Upper lobe of left lung (tissue), 6 donors: ENCODE data around the gene EXTL1. TPM values are rescaled to one million over a fixed set of nuclear protein-coding genes. Genes with fewer than 3 reads are reported as not detected.
A peak's percentile ranks its signal among the peaks of the same experiment; 100 is the strongest.

ENCODE experiments used
- ATAC-seq, 2 donors: fragments of 200-7000 bp; cut with Tn5 transposase; one replicate each; pipeline ENCODE4 v1.9.1; 2022; ENCODE audit warnings: mild to moderate bottlenecking in 2 of 2, moderate library complexity in 2 of 2; ENCODE audit not compliant: low FRiP score in 2 of 2
- DNase-seq, 2 donors: peaks; one replicate each; pipeline ENCODE4 v3.0.0-alpha.2; 2019 to 2020
- H3K27ac ChIP-seq, 4 donors: fragments of 200-600 bp; sonication (generic); one replicate each; pipeline ENCODE4 v1.5.1; 2016 to 2019
- H3K27me3 ChIP-seq, 4 donors: fragments of 200-600 bp; sonication (generic); one replicate each; pipeline ENCODE4 v1.5.1; 2017 to 2019
- H3K36me3 ChIP-seq, 4 donors: fragments of 200-600 bp; sonication (generic); one replicate each; pipeline ENCODE4 v1.5.1; 2016 to 2019
- H3K4me1 ChIP-seq, 4 donors: fragments of 200-600 bp; sonication (generic); one replicate each; pipeline ENCODE4 v1.5.1; 2018 to 2019
- H3K4me3 ChIP-seq, 4 donors: fragments of 200-600 bp; sonication (generic); one replicate each; pipeline ENCODE4 v1.5.1; 2017 to 2019; ENCODE audit warnings: mild to moderate bottlenecking in 2 of 4, moderate library complexity in 1 of 4
- H3K9me3 ChIP-seq, 4 donors: fragments of 200-600 bp; sonication (generic); one replicate each; pipeline ENCODE4 v1.5.1; 2018 to 2019
- EP300 ChIP-seq, 4 donors: sonication (generic); formaldehyde crosslinking; IDR thresholded peaks; one replicate each; pipeline ENCODE4 v1.5.1; 2017; ENCODE audit warnings: antibody characterized with exemption in 4 of 4, control low read depth in 2 of 4
- POLR2A ChIP-seq, 4 donors: fragments of 450-650 bp; IDR thresholded peaks; one replicate each; pipeline ENCODE4 v1.5.1; 2016 to 2017; ENCODE audit warnings: antibody characterized with exemption in 4 of 4, mild to moderate bottlenecking in 2 of 4
- POLR2AphosphoS5 ChIP-seq, 2 donors: sonication (generic); formaldehyde crosslinking; IDR thresholded peaks; one replicate each; pipeline ENCODE4 v1.5.1; 2017; ENCODE audit warnings: antibody characterized with exemption in 2 of 2
- WGBS, 2 donors: methylation state at CpG; one replicate each; pipeline ENCODE4 v1.1.5; 2017 to 2018; 5-methylcytosine and 5-hydroxymethylcytosine counted together
- total RNA-seq, 6 donors: library from RNA; depleted of rRNA in 4 of 6; stranded (reverse); fragments of >200 nt in 4 of 6; gene quantifications; one replicate each; pipeline versions ENCODE4 v1.1.0 to v1.2.1, GENCODE V29; 2016 to 2021
- TF ChIP-seq, protein P1 (sequence below), 6 experiments: fragments of 450-650 bp in 4 of 6; fragments of 200-600 bp in 2 of 6; sonication (generic) in 2 of 6; IDR thresholded peaks; one replicate each; pipeline ENCODE4 v1.5.1; 2016 to 2019; ENCODE audit warnings: antibody characterized with exemption in 6 of 6
- donor health status: DM: no; HTN: no; CAD: no; lungs with moderate emphysema.
- donor health status: DM: no; HTN: yes; CAD: no; lungs with severe emphysema.

The EXTL1 gene
- total RNA-seq, 6 donors from 2014 or later: under 0.01 to 0.24 (median 0.20) TPM; not detected in 3

DNA sequence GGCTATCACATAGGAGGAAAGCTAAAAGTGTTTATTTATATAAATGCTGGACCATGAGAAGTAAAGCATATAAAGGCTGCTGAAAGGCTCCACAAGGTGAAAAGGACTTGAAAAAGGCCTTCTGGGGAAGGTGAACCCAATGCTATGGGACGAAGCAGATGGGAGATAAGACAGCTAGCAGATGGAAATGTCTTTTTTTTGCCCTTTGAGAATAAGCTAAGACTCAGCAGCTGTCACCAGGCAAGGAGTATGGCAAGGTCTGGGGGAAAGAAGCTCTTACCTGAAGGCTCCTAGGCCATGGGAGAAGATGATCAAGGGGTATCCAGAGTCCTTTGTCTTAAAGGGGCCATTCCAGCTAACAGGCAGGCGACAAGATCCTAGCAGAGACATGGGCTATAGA lies 33.6 kb upstream of the EXTL1 start:
- Histone ChIP-seq H3K27me3 (no peaks in the 10 kb centered on the region), H3K9me3 (no peaks in the 10 kb centered on the region), H3K4me1 (peaks cover 0 to 14% (median 4%) of the 10 kb centered on the region in 4 donors), H3K27ac (no peak overlapping the region), H3K36me3 (peaks cover 4 to 45% (median 29%) of the 10 kb centered on the region in 4 donors), H3K4me3 (no peak overlapping the region)
- TF ChIP-seq POLR2AphosphoS5 (IDR thresholded peaks at IDR 0.05) (no peak), POLR2A (IDR thresholded peaks at IDR 0.05) (no peak), EP300 (IDR thresholded peaks at IDR 0.05) (no peak)
- TF ChIP-seq, protein P1, sequence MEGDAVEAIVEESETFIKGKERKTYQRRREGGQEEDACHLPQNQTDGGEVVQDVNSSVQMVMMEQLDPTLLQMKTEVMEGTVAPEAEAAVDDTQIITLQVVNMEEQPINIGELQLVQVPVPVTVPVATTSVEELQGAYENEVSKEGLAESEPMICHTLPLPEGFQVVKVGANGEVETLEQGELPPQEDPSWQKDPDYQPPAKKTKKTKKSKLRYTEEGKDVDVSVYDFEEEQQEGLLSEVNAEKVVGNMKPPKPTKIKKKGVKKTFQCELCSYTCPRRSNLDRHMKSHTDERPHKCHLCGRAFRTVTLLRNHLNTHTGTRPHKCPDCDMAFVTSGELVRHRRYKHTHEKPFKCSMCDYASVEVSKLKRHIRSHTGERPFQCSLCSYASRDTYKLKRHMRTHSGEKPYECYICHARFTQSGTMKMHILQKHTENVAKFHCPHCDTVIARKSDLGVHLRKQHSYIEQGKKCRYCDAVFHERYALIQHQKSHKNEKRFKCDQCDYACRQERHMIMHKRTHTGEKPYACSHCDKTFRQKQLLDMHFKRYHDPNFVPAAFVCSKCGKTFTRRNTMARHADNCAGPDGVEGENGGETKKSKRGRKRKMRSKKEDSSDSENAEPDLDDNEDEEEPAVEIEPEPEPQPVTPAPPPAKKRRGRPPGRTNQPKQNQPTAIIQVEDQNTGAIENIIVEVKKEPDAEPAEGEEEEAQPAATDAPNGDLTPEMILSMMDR (IDR thresholded peaks at IDR 0.05): no peak
- ATAC-seq (no peak), DNase-seq (no peak)
- WGBS, 2 donors: 91 to 96% methylated on average over 2 of the region's 2 CpGs

DNA sequence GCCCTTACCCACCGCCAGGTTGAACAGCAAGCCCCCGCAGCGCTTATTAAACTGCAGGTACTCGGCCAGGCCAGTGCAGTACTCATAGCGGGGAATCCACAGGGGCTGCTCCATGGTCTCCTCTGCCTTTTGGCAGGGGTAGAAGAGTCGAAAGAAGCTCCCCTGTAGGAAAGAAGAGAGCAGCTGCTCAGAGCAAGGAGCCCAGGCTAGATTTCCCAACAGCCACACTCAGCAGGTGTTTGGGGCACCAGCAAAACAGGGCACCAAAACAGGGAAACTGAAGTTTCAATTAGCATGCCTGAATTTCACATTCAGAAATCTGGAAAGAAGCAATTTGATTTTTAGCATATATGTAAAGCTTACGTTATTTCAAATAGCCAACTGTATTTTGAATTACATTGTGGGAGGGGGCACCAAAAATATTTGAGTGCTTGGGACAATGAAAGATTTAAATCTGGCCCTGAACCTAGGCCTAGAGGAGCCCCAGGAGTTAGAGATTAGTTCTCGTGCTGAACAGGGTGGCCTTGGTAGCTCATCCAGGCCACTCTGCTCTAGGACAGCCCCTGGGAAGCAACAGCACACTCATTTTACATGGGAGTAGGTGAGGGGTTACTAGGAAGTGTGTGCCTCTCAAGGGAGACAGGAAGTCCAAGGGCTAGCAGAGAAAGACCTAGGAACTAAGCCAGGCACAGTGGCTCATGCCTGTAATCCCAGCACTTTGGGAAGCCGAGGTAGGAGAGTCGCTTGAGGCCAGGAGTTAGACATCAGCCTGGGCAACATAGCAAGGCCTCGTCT lies 31.9 kb upstream of the EXTL1 start:
- Histone ChIP-seq H3K36me3 (peaks cover 0 to 31% (median 14%) of the 10 kb centered on the region in 4 donors), H3K27ac (no peak overlapping the region), H3K27me3 (no peaks in the 10 kb centered on the region), H3K4me1 (peaks cover 0 to 14% (median 4%) of the 10 kb centered on the region in 4 donors), H3K4me3 (peak overlapping the region in 2 of 4 donors; percentile 4 to 25), H3K9me3 (no peaks in the 10 kb centered on the region)
- WGBS, 2 donors: 89 to 90% methylated on average over 11 of the region's 11 CpGs
- ATAC-seq (no peak), DNase-seq (no peak)
- TF ChIP-seq POLR2AphosphoS5 (IDR thresholded peaks at IDR 0.05) (no peak), EP300 (IDR thresholded peaks at IDR 0.05) (no peak)
- TF ChIP-seq, protein P1 (IDR thresholded peaks at IDR 0.05): no peak

GRCh38 chr1:25990251-25990650 lies 31.3 kb upstream of the EXTL1 start:
- no peak for TF ChIP-seq POLR2A (IDR thresholded peaks at IDR 0.05)
- TF ChIP-seq EP300 (IDR thresholded peaks at IDR 0.05): no peak
- TF ChIP-seq, protein P1 (IDR thresholded peaks at IDR 0.05): no peak
- no peak for TF ChIP-seq POLR2AphosphoS5 (IDR thresholded peaks at IDR 0.05)
- ATAC-seq (no peak), DNase-seq (no peak)
- Histone ChIP-seq H3K27me3 (no peaks in the 10 kb centered on the region), H3K4me1 (peaks cover 0 to 14% (median 4%) of the 10 kb centered on the region in 4 donors), H3K36me3 (peaks cover 0 to 26% (median 14%) of the 10 kb centered on the region in 4 donors), H3K27ac (peak overlapping the region in 2 of 4 donors; percentile 28 to 59), H3K4me3 (peak overlapping the region in 2 of 4 donors; percentile 4 to 25), H3K9me3 (no peaks in the 10 kb centered on the region)
- WGBS, 2 donors: 60 to 74% methylated on average over 6 of the region's 6 CpGs

- WGBS, 2 donors: 46 to 62% methylated on average over 15 of the region's 15 CpGs
- peaks cover 0 to 20% (median 12%) of the 10 kb centered on the region in 4 donors for H3K36me3 ChIP-seq
- peaks cover 0 to 14% (median 4%) of the 10 kb centered on the region in 4 donors for H3K4me1 ChIP-seq
- H3K9me3 ChIP-seq: no peaks in the 10 kb centered on the region
- DNase-seq (peak in 1 of 2 donors; percentile 37), ATAC-seq (no peak)
- TF ChIP-seq, protein P1 (IDR thresholded peaks at IDR 0.05): no peak
- no peak for TF ChIP-seq POLR2AphosphoS5 (IDR thresholded peaks at IDR 0.05)
- no peak for TF ChIP-seq EP300 (IDR thresholded peaks at IDR 0.05)
- no peak for TF ChIP-seq POLR2A (IDR thresholded peaks at IDR 0.05)
- no peaks in the 10 kb centered on the region for H3K27me3 ChIP-seq
- peak overlapping the region in 2 of 4 donors; percentile 4 to 25 for H3K4me3 ChIP-seq
- peak overlapping the region in 2 of 4 donors; percentile 28 to 59 for H3K27ac ChIP-seq
These were observed 30.7 kb upstream of the EXTL1 start for GRCh38 chr1:25990702-25991395.
